Stimulated activated CD4-positive, alpha-beta T cell treated with anti-CD3 and anti-CD28 coated beads, TNF-alpha, amount 100 ng/mL, for 48 hours (primary cell): Measurements from ENCODE around the gene NOL8.

Experiments used
- DNase-seq, 3 donors: peaks; one replicate each; pipeline ENCODE4 v3.0.0-alpha.2; 2020; ENCODE audit warnings: low read depth in 3 of 3

NOL8 gene

DNA sequence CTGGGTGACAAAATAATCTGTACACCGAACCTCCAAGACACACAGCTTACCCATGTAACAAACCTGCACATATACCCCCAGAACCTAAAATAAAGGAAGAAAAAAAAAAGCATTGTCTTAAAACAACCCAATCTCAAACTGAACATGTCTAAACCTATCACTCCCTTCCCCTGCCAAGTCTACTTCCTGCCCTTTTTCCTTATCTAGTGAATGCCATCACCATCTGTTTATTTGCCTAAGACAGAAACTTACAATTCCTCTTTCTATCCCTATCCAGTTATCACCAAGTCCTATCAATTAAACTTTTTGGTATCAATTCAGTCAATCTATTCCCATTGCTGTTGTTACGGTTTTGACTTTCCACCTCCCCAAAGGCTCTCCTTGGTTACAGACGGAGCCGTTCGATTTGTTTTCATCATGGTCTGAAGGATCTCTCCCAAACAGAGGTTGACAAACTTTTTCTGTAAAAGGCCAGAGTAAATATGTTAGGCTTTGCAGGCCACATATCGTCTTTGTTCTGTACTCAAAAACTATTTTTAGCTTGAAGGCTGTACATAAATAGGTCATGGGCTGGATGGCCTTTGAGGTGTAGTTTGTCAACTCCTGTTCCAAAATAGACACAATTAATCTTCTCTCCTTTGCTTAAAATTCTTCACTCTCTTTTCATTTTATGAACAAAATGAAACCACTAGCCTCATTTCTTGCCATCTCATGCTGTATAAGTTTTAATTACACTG is 12.1 kb downstream of the NOL8 start:
- DNase-seq: no peak

DNA sequence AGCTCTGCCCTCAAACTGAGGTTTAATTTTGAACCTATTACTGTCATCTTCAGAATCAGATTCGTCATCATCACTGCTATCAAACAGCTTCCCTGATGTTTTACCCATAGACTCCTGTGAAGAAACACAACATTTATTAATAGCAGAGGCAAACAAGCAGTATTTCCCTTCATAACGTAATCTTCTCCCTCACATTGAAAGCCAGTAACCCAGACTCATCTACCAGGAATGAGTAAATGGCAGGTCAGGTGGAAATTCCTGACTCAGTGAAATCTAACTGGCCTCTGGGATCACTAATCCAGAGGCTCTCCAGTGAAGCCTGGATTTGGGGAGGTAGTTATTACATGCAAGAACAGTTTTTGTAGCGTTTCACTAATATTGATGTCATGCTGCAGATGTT is 14.6 kb downstream of the NOL8 start:
- DNase-seq: no peak

DNA sequence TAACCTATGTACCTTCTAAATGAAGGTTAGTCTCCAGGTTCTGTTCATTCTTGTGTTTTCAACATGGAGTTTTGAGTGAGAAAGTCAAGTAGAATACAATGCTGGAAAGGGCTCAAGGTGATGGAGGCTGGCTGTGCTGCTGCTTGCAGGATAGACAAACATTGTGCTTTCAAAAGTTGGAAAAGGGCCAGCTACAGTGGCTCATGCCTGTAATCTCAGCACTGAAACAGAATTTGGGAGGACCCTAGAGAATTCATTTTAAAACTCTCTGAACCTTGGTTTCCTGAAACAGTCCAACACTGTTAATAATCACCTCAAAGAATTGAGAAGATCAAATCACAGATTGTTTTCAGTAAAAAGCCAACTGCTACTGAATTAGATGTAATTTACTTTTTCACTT is 16.3 kb downstream of the NOL8 start:
- no peak for DNase-seq

DNA sequence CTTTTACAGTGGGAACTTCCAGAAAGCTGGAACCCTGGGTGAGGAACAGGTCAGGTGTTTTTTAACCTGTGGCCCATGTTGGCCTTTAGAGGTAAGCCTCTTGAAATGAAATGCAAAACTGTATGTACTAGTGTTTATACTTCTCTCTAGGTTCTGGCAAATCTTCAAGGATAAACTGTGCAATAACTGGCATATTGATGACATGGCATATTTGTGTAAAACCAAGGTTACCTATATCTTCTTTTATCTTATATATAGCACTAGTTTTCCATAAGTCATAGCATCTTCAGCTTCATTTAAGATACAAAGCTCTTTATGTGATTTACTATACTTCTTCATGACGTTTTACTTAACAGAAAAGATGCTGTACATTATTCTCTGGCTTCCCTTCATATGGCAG is 24.2 kb downstream of the NOL8 start:
- DNase-seq: no peak

DNA sequence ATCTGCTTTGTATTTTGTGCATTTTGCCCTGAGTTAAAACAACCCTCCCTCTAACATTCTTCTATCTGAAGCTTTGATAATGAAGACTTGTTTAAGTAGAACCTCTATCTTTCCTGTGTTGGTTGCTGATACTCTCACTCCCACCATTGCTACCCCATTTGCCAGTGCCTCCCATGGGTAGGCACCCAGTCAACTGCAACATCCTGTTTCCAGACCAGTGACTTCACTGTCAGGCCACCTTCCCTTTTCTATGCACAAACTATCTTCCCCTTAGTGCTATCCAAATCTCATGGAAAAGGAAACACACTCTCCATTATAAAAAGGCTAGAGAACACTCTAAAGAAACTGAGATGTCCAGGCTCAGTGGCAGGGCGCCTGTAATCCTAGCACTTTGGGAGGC is 26.0 kb downstream of the NOL8 start:
- no peak for DNase-seq

DNA sequence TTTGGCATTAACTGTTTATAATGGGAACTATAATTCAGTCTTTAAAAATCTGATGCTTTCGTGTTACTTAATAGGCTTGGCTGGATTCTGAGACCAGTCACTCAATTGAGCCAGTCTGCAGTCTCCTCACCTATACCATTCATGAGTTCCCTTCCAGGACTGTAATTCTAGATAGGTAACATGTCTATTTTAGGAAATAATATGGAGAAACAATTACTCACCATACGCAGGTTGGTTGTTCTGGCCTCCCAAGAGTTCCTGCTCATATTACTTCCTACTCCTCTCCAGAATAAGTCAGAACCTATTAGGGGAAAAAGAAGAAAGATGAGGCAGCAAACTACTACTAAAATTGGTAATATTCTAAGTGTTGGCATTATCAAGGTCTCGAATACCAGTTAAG is 27.1 kb downstream of the NOL8 start:
- no peak for DNase-seq

DNA sequence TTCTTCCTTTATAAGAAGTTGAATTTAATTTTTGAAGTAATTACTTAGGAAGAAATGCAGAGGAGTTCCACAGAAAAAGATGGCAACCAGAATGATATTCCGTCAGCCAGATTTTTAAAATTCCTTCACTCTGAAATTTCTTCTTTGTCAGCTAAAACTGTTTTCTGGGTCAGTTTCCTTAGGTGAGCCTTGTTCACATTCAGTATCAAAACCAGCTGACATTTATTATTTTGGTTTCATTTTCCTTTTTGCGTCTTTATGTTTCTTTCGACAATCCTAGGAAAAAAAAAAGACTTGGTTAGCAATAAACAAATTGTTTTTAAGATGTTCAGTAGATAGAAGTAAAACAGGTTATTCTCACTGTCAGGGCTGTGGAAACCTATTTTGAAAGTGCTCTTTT is 27.5 kb downstream of the NOL8 start:
- DNase-seq: no peak

DNA sequence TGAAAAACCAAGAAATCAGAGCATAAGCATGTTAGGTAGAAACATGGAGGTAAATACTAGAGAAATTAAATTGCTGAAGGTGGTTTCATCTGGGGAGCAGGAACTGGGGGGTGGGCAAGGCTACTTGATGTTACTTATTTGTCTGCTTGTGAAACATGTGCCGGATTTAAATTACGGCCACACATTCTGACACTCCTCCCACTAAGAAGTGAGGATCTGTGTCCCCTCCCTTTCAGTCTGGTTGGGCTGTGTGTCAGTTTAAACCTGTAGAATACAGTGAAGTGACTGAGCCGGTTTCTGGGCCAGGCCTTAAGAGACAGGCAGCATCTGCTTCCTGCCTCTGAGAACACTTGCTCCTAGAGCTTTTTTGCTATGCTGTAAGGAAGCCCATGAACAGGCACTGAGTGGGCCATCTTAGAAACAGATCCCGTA is 29.3 kb downstream of the NOL8 start:
- DNase-seq: no peak

DNA sequence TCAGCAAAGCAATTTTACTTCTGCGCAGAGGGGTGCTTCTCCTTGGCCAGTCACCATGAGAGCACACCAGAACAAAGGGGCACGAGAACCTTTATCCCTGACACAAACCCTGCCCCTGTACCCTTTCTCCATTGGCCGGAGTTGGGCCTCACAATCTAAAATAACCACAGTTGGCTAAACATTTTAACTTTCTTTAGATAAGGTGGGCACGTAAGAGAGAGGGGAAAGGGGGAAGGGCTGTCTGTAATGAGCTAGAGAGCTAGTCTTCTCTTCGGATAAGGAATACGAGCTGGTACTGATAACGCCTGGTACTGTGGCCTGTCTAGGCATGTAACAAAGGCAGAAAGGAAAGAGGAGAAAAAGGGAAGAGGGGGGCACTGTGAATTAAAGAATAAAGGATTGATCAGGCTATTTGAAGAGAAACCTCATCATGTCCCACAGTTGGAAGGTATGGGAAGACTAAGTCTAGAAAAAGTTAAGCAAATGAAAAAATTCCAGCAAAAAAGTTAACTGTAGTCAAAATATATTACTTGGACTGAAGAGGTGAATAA is 29.8 kb downstream of the NOL8 start:
- no peak for DNase-seq

DNA sequence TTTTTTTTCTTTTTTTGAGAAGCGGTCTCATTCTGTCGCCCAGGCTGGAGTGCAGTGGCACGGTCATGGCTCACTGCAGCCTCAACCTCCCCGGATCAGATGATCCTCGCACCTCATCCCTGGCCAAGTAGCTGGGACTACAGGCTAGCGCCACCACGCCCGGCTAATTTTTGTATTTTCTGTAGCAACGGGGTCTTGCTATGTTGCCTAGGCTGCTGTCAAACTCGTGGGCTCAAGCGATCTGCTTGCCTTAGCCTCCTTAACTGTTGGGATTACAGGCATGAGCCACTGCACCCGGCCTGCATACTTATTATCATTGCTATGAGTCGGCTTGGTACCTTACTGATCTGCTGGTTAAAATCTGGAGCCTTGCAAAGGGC is 30.9 kb downstream of the NOL8 start:
- DNase-seq: no peak

DNA sequence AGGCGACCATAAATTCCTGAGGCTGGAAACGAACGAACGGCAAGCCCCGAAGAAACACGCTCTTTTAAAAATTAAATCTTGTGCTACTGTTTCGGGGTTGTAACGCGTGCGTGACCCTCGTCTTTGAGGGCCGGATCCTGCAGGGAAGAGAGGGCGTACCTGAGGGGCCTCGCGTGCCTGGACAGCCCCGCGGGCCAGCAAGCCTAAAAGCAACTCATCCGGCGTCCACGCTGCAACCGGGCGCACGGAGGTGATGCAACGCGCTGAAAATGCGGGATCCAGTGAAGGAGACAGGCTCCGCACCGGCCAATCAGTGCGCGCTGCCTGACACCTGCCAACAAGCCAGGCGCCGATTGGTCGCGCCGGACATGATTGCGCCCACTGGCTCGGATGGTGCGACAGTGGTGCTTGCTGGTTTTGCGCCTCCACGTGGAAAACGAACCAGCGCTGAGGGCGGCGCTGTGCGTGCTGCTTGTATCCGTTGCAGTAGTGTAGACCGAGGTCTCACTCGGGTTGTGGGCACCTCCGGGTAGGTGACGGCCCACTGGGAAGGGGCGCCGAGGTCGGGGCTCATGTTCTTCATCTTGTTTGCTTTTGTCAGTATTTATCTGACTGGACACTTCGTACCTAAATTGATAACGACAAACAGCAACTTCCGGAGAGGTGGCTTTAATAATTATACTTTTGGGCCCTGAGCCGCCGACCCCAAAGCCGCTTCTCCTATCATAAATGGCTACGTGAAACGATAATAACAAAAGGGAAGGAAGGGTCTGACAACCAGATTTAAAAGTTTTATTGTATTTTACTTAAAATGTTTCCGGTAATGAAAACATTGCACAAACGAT is 31.5 kb downstream of the NOL8 start, which contains the start of gene IARS1:
IARS1 (minus strand) TSS at position 246 of the 845 bp plus-strand sequence. CDS start 4,278 bp downstream, outside the sequence.
- peak; percentile 92 to 100 (median 100) for DNase-seq

DNA sequence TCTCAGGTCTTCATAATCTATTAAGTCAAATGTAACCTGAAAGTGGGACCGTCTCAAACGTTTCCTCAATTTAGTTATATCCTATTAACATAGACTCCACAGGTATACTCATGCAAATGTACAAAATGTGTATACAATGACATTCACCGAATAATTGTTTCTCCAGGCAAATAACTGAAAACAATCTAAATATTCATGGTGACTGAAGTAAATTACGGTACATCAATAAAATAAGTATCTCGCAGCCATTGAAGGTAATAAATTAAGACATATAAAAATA is 32.1 kb downstream of the NOL8 start:
- DNase-seq: no peak

DNA sequence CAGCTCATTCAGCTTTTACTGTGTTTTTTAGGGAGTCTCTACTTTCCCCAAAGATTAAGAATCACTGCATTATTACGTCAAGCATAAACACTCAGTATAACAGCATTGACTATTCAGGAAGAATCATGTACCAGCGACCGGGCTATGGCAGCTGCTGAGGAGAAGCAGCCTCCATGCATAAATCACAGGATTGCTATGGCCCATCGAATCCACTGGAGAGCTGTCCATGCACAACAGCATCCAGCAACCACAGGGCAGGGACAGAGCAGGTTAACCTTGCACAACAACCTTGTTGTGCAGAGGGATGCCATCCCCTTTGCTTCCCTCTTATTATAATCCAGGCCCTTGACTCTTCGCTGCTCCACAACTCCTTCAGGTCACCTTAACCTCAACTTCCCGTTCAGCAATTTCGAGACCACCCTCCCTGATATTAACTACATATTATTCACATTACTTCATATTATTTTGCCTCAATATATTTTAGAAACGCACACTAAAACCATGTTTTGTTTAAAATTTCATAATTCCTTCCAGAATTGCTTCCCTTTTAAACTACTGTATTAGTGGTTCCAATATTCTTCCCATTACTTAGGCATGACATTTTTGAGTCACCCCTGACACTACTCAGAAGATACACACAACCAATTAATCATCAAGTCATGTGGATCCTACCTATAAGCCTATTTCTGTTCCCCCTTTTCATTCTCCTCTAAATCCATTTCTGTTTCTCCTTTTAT is 32.6 kb downstream of the NOL8 start:
- DNase-seq: no peak

DNA sequence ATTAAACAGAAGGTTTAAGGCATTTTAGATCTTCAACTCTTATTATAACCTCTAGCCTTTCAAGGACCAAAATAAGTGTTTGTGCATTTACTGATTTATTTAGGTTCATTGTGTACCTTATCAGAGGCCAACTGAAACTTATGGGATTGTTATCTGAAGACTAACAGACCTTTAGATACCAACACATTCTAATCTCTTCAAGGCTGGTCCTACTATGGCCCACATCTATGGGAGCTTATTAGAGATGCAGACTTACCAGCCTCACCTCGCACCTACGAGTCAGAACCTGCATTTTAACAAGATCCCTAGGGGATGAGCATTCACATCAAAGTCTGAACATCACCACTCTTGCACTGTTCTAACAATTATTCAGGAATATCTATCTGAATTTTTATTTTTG is 33.6 kb downstream of the NOL8 start:
- no peak for DNase-seq

DNA sequence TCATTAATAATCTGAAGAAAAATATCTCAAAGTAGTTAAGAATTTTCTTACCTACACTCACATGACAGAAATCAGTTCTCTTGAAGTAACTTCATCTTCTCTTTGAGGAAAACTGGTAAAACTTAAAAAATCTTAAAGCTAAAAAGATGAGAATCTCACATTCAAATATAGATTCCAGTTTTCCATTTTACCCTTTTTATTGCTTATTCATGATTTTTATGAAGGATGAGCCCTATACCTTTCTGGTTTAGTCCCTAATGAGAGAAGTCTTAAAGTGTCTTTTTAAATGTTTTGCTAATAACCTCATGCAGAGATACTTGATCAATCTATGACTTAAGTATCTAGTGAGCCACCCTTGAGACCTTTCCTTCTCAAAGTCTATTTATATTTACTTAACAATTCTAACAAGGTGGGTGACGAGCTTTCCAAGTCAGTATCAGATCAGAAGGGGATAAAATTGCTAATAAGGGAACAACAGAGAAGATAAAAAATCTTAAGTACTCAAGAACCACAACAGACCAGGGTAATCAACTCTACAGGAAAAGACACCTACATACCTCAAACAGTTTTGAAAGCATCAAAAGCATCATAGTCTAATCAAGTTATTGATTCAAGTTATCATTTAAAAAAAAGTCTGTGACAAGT is 34.2 kb downstream of the NOL8 start:
- DNase-seq: no peak

DNA sequence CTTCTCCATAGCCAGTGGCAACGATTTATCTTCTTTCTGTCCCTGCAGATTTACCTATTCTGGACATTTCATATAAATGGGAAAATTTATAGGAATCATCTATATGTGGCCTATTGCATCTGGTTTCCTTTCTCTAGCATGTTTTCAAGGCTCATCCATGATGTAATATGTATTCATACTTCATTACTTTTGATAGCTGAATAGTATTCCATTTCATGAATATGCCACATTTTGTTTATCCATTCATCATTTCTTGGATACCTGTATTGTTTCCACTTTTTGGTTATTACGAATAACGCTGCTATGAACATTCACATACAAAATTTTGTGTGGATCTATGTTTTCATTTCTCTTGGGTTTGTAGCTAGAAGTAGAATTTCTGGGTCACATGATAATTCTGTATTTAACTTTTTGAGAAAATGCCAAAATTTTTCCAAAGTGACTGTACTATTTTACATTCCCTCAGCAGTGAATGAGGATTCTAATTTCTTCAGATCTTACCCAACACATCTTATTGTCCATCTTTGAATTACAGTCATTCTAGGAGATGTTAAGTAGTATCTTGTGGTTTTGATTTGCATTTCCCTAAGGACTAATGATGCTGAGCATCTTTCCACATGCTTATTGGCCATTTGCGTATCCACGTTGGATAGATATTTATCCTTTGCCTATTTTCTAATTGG is 35.3 kb downstream of the NOL8 start:
- no peak for DNase-seq

DNA sequence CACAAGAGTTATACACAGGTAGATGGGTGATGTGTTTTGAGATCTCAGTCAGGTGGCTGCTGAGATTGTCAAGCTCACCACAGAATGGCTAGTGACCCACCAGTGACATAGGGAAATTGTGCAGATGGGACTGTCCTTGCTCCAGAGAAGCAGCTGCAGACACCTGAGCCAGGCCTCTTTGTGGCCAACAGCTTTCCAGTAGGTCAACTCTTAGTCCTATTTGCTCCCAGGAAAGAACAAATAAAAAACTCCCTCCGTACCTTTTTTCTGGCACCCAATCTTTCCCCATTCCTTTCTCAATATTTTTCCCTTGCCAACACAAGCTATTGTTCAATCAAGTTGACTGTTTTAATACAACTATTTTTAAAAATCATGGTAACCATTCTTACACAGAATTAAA is 45.8 kb downstream of the NOL8 start:
- DNase-seq: no peak

DNA sequence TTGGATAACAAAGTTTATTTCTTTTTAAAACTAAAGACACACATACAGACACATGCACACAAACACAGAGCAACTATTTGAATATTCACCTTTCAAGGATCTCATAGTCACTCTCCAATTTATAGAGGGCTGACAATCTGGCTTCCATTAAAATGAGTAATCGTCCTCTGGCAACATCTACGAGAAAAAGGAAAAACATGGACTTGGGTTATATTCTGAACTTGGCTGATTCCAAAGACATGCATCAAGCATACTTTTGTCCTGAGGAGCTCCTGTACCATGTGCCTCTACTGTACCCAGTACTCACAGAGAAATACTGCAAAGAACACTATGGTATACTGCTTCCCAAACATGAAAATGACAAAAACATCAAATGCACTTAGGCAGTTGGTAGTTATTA is 47.0 kb downstream of the NOL8 start:
- DNase-seq: no peak

DNA sequence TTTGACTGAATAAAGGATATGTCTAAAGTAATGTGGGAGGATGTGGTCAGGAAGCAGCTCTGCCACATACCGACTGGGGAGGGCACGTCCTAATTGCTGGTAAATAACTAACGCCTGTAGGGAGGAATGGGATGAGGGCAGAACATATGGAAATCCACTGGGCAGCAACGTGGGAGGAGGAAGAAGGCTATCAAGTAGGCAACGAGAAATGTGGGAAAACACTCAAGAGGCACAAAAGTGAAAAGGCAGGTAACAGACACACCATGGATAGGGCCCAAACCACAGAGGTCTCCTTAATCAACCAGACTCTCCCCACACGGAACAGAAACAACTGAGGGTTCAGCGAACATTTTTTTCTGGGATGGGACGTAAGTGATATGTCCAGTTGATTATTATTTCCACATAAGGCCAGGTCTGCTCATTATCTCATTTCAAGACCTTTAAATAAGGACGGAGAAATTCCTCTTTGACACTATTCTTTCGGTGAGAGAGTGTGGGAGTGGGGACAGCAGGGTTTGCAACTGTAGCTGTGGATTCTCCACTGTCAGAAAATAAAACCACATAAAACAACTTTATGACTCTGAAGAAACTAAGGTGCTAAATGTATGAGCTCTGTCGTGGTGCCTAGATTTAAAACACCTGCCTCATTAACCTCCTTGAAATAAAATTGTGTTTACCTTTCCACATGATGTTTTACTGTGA is 48.7 kb downstream of the NOL8 start:
- DNase-seq: no peak

DNA sequence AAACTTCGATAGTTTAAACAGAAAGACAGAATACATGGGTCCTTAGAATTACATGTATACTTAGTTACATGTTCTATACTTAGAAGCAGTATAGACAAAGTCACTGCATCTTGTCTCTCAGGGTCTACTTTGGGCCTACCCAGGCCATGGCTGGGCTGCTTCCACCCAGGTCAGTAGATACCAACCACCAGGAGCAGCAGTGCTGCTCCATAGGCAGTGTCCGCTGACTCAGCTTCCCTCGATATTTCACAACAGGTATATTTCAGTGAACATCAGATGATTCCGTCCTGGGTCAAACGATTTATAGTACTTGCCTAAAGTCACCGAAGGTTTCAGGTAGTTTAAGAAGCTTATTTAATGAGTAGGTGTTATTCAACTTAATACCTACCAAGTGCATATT is 49.6 kb downstream of the NOL8 start:
- no peak for DNase-seq

DNA sequence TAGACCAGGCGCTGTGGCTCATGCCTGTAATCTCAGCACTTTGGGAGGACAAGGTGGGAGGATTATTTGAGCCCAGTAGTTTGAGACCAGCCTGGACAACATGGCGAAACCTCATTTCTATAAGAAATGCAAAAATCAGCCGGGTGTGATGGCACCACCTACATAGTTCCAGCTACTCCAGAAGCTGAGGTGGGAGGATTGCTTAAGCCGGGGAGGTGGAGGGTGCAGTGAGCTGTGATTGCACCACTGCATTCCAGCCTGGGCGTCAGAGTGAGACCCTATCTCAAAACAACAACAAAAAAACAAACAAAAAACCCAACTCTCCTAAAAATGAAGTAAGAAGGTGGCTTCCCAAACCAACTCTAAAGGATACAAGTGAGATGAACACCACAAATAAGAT is 54.6 kb downstream of the NOL8 start:
- no peak for DNase-seq
